Activated T-helper 2 cell treated with anti-CD3 and anti-CD28 coated beads, Interferon-gamma antibody, Interleukin-2, Interleukin-4, amounts not matched to agents 10 μg/mL and 5 μg/mL and 100 μg/mL, durations not matched to agents 14 hours and 24 hours and 36 hours (primary cell): ENCODE results near the gene JAM3. TPM values are rescaled to one million over a fixed set of nuclear protein-coding genes. Genes with fewer than 3 reads are reported as not detected.

ENCODE experiments used
- DNase-seq: peaks from one replicate; pipeline ENCODE4 v3.0.0; 2021; ENCODE audit warnings: low spot score
- H3K27ac Mint-ChIP-seq: one replicate; pipeline ENCODE4 v1.8.0; 2021; ENCODE audit warnings: mixed read lengths
- H3K27me3 Mint-ChIP-seq: one replicate; pipeline ENCODE4 v1.8.0; 2021; ENCODE audit warnings: low read depth, mixed read lengths
- H3K36me3 Mint-ChIP-seq: one replicate; pipeline ENCODE4 v1.8.0; 2021; ENCODE audit warnings: low read depth, mixed read lengths
- H3K4me1 Mint-ChIP-seq: one replicate; pipeline ENCODE4 v1.8.0; 2021; ENCODE audit warnings: low read depth, mixed read lengths
- H3K4me3 Mint-ChIP-seq: one replicate; pipeline ENCODE4 v1.8.0; 2021; ENCODE audit warnings: low read depth, mild to moderate bottlenecking, moderate library complexity, mixed read lengths
- H3K9me3 Mint-ChIP-seq: one replicate; pipeline ENCODE4 v1.8.0; 2021; ENCODE audit warnings: mixed read lengths
- intact Hi-C: fragments of 100-400 bp; cut with micrococcal nuclease; formaldehyde crosslinking; loops from one replicate; pipeline ENCODE4 v1.15.1; 2023
- total RNA-seq: library from RNA; stranded (reverse); gene quantifications from 2 replicates; pipeline ENCODE4 v1.2.3, GENCODE V29; 2022

The JAM3 gene
- 2.4 and 3.4 TPM in 2 replicates for total RNA-seq

- H3K27me3 Mint-ChIP-seq, result peaks cover 63% of the 10 kb centered on the region
- H3K9me3 Mint-ChIP-seq, result no peaks in the 10 kb centered on the region
- no peak within 1 kb of the TSS for H3K27ac Mint-ChIP-seq
- no peaks in the 10 kb centered on the region for H3K36me3 Mint-ChIP-seq
- peak within 1 kb of the TSS; percentile 86 for H3K4me3 Mint-ChIP-seq
- DNase-seq, result peak; percentile 95
- intact Hi-C loops, result loop anchor here (2.0 kb wide), 1 partner anchor 32 kb away; no protein-coding TSS in a partner anchor
- peaks cover 9% of the 10 kb centered on the region for H3K4me1 Mint-ChIP-seq
Measured at GRCh38 chr11:134068829-134069425, at the start of gene JAM3. Gene JAM3, plus strand, starts transcription at chr11:134069072. Its CDS starts 12 bp downstream, at chr11:134069084.

DNA sequence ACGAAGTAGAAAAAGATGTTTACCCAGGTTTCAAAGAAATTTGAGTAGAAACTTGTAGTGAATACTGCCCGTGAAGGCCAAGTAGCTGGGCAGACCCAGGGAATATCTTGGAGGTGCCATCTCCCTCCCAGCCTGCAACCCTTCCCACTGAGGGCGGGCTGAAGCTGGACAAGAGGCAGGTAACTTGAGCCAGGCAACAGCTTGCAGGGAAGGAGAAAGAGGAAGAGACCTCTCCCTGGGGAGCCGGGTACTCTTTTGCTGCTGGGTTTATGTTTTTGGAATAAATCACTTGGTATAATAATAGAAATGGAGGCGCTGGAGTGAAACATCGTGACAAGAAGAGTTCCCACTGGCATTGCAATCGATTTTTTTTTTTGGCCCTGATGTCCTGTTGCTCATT is 49.4 kb upstream of the JAM3 start:
- Mint-ChIP-seq H3K9me3 (no peaks in the 10 kb centered on the region), H3K27me3 (peaks cover 25% of the 10 kb centered on the region), H3K36me3 (no peaks in the 10 kb centered on the region), H3K27ac (no peak overlapping the region), H3K4me3 (no peak overlapping the region), H3K4me1 (no peaks in the 10 kb centered on the region)
- intact Hi-C loops, result no loop called here
- DNase-seq, result no peak

DNA sequence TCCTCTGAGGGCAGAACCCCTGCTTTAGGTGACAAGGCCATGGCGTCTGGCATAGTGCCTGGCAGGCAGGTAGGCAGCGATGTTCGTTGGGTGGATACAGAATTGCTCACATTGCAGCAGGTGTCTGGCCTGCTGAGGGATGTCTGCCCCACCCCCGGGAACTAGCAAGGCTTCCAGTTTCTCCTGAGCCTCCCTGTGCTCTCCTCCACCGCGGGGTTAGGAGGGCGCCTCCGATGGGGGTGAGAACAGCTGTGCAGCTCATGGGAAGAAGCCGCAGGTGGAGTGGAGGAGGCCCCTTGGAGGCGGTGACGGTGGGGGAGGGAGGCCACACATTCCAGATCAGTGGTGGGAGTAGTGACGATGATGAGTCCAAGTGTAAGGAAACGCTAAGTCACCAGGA is 48.3 kb upstream of the JAM3 start:
- DNase-seq, result no peak
- H3K4me3 Mint-ChIP-seq, result no peak overlapping the region
- H3K27ac Mint-ChIP-seq, result no peak overlapping the region
- H3K9me3 Mint-ChIP-seq, result no peaks in the 10 kb centered on the region
- intact Hi-C loops, result no loop called here
- no peaks in the 10 kb centered on the region for H3K36me3 Mint-ChIP-seq
- H3K4me1 Mint-ChIP-seq, result no peaks in the 10 kb centered on the region
- H3K27me3 Mint-ChIP-seq, result peaks cover 25% of the 10 kb centered on the region

DNA sequence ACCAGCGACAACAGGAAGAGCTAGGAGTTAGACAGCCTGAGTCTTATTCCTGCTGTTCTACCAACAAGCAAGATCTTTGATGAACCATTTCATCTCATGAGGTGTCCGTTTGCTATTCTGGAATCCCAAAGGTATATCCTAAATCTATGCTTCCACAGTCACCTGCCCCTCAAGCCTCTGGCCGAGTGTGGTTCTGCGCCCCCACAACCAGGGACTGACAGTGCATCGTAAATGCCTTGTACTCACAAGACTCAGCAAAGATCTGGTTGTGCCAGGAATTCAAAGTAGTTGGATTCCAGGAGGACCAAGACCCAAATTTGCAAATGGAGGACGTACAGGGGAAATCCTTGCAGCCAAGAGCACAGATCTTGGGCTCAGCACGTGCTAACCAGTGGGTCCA is 47.5 kb upstream of the JAM3 start:
- Mint-ChIP-seq H3K9me3 (no peaks in the 10 kb centered on the region), H3K4me3 (no peak overlapping the region), H3K27me3 (peaks cover 21% of the 10 kb centered on the region), H3K36me3 (no peaks in the 10 kb centered on the region), H3K27ac (no peak overlapping the region), H3K4me1 (no peaks in the 10 kb centered on the region)
- DNase-seq, result no peak
- intact Hi-C loops, result no loop called here

- H3K27ac Mint-ChIP-seq, result no peak overlapping the region
- H3K9me3 Mint-ChIP-seq, result no peaks in the 10 kb centered on the region
- peaks cover 16% of the 10 kb centered on the region for H3K27me3 Mint-ChIP-seq
- intact Hi-C loops, result no loop called here
- peaks cover 4% of the 10 kb centered on the region for H3K4me1 Mint-ChIP-seq
- no peak overlapping the region for H3K4me3 Mint-ChIP-seq
- no peak for DNase-seq
- H3K36me3 Mint-ChIP-seq, result no peaks in the 10 kb centered on the region
Measured at GRCh38 chr11:134022748-134023147, 46.1 kb upstream of the JAM3 start.

DNA sequence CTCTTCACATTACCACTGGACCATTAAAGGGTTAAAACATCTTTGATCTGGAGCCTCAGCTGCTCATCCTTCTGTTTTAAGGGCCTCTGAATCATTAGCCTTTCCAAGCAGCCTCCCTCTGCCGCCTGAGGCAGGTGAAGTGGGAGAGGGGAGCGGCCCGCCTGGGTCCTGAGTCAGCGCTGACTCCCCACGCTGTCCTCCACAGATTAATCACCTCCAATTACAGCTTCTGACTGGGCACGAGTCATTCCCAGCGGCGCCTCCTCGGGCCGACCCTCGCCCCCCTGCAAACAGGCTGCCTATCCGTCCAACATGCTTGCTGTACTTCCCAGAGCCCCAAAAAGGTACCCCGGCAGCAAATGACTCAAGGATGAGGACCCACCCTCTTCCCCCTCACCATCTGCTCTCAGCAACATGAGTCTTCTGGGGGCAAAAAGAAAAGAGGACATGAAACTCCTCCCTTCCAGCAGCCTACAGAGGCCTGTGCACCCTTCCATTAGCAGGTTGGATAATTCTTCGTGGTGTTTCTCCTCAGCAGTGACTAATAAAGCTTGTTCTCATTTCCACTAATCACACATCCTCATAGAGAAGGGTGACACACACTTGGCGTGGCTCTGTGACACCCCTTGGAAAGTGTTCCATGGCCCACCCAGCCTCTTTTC is 44.3 kb upstream of the JAM3 start:
- peaks cover 11% of the 10 kb centered on the region for H3K4me1 Mint-ChIP-seq
- H3K4me3 Mint-ChIP-seq, result no peak overlapping the region
- H3K36me3 Mint-ChIP-seq, result no peaks in the 10 kb centered on the region
- intact Hi-C loops, result no loop called here
- H3K27ac Mint-ChIP-seq, result no peak overlapping the region
- H3K9me3 Mint-ChIP-seq, result no peaks in the 10 kb centered on the region
- DNase-seq, result no peak
- peaks cover 13% of the 10 kb centered on the region for H3K27me3 Mint-ChIP-seq

GRCh38 chr11:134025082-134025429 is 43.8 kb upstream of the JAM3 start:
- H3K27me3 Mint-ChIP-seq, result peaks cover 9% of the 10 kb centered on the region
- no peaks in the 10 kb centered on the region for H3K36me3 Mint-ChIP-seq
- intact Hi-C loops, result no loop called here
- no peak overlapping the region for H3K4me3 Mint-ChIP-seq
- peaks cover 11% of the 10 kb centered on the region for H3K4me1 Mint-ChIP-seq
- no peak overlapping the region for H3K27ac Mint-ChIP-seq
- no peak for DNase-seq
- no peaks in the 10 kb centered on the region for H3K9me3 Mint-ChIP-seq

DNA sequence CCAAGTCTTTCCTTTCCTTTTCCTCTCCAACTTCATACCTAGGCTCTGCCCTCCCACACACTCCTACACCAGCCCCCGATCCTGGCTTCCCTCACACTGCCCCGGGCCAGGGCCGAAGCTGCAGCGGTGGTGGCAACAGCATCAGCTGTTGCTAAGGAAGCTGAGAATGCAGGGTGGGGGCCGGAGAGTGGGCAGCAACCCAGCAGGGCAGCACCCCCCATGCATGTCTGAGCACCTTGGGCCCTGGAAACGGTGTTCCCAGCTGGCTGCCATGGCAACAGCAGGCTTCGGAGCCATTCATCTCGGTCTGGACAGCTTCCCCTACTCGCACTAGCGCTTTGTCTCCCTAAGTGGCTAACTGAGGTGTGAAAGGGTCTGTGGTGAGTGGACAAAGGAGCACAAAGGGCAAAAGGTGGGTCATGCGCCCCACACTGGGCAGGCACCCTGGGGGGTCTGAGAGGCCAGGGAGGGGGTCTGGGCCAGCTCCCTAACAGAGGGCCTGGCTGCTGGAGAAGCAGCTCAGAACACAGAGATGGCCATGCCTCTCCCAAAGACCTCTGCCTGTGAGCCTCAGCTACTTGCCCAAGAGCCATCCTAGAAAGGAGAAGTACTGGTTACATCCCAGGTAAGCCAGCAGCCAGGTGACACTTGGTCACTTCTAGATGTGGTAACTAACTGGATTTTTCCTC is 42.1 kb upstream of the JAM3 start:
- no peak overlapping the region for H3K4me3 Mint-ChIP-seq
- peaks cover 11% of the 10 kb centered on the region for H3K4me1 Mint-ChIP-seq
- H3K9me3 Mint-ChIP-seq, result no peaks in the 10 kb centered on the region
- intact Hi-C loops, result no loop called here
- H3K27ac Mint-ChIP-seq, result no peak overlapping the region
- no peaks in the 10 kb centered on the region for H3K36me3 Mint-ChIP-seq
- DNase-seq, result no peak
- H3K27me3 Mint-ChIP-seq, result peaks cover 19% of the 10 kb centered on the region

- Mint-ChIP-seq H3K4me3 (no peak overlapping the region), H3K27ac (no peak overlapping the region)
Measured at GRCh38 chr11:134027671-134028070, 41.2 kb upstream of the JAM3 start.

DNA sequence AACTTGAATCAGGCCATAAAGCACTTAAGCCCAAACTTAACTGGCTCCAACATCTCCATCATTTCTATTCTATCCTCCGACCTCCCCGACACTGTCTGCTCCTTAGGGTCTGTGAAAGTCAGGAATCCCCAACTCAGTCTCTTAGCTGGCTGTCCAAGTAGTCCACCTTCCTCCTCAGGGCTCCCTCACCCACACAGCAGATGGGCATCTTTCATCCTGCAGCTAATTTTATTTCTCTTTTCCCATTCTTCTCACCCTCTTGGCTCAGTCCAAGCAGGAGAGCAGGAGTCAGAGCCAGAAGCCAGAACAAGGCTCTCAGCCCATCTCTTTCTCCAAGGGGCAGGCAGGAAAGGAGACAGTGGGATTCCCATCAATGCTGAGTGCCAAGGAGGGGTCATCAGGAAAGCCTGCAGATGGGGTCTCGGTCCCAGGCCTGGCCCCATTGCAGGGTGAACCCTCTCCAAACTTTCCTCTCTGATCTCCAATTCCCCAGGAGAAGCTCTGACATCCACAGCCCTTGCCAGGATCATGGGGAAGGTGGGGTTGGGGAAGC is 40.4 kb upstream of the JAM3 start:
- Mint-ChIP-seq H3K27me3 (peaks cover 23% of the 10 kb centered on the region), H3K4me1 (peaks cover 15% of the 10 kb centered on the region), H3K9me3 (no peaks in the 10 kb centered on the region), H3K27ac (no peak overlapping the region), H3K36me3 (no peaks in the 10 kb centered on the region), H3K4me3 (no peak overlapping the region)
- DNase-seq, result no peak
- intact Hi-C loops, result no loop called here

More at GRCh38 chr11:134027671-134028070, 41.2 kb upstream of the JAM3 start:
- Mint-ChIP-seq H3K9me3 (no peaks in the 10 kb centered on the region), H3K36me3 (no peaks in the 10 kb centered on the region), H3K4me1 (peaks cover 13% of the 10 kb centered on the region), H3K27me3 (peaks cover 23% of the 10 kb centered on the region)
- DNase-seq, result no peak
- intact Hi-C loops, result no loop called here

DNA sequence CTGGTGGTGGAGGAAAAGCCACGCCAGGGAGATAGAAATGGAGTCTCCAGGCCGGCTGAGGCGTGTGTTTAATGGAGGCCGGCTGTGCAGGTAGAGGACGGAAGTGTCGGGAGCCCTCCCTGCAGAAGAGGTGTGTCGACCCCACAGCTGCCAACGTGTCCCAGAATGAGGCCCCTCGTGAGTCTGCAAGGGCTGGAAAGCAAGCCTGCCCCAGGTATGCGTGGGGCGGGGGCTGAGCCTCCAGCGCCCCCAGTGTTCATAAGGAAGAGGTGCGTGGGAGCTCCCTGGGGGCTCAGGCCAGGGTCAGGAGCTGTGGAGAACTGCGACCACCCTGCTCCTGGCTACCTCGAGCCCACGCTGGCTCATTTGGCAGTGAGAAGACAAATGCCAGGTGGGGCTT is 38.0 kb upstream of the JAM3 start:
- Mint-ChIP-seq H3K27ac (no peak overlapping the region), H3K27me3 (peaks cover 23% of the 10 kb centered on the region), H3K4me3 (no peak overlapping the region), H3K9me3 (no peaks in the 10 kb centered on the region), H3K36me3 (peaks cover 2% of the 10 kb centered on the region), H3K4me1 (peaks cover 36% of the 10 kb centered on the region)
- DNase-seq, result no peak
- intact Hi-C loops, result loop anchor here (10.0 kb wide), 1 partner anchor 194 kb away; the partner anchor contains the start of genes NCAPD3 and VPS26B

DNA sequence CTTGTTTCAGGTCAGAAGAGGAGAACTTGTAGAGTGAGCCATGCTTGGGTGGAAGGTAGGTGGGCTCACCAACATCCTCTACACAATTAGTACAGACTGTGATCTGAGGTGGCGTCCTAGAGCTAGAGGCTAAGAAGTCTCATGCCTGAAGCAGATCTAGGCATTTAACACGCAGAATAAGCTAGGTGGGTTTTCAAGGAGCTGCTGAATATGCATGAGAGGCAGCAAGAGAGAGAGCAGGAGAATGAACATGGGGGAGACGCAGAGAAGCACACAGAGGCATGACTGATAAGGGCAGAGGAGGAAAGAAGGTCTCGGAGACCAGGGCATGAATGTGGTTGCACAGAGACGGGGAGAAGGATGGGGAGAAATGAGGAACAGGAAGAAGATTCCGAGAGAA is 36.8 kb upstream of the JAM3 start:
- peaks cover 2% of the 10 kb centered on the region for H3K36me3 Mint-ChIP-seq
- DNase-seq, result no peak
- intact Hi-C loops, result loop anchor here (10.0 kb wide), 1 partner anchor 193 kb away; the partner anchor contains the start of genes NCAPD3 and VPS26B
- H3K4me3 Mint-ChIP-seq, result no peak overlapping the region
- H3K9me3 Mint-ChIP-seq, result no peaks in the 10 kb centered on the region
- peaks cover 23% of the 10 kb centered on the region for H3K27me3 Mint-ChIP-seq
- H3K4me1 Mint-ChIP-seq, result peaks cover 42% of the 10 kb centered on the region
- no peak overlapping the region for H3K27ac Mint-ChIP-seq
